HG03060 (cell line): ENCODE results near the gene RUBCN.
"Not testable (repeated sequence)": the region's sequence is repeated elsewhere in the genome, so short reads cannot be mapped to it uniquely, and the experiment has no call there.

Experiments
- ATAC-seq: cut with Tn5 transposase; IDR thresholded peaks from one replicate; pipeline ENCODE4 v1.9.1; 2021; ENCODE audit warnings: low read depth, moderate number of reproducible peaks; ENCODE audit not compliant: unreplicated experiment

Gene RUBCN

DNA sequence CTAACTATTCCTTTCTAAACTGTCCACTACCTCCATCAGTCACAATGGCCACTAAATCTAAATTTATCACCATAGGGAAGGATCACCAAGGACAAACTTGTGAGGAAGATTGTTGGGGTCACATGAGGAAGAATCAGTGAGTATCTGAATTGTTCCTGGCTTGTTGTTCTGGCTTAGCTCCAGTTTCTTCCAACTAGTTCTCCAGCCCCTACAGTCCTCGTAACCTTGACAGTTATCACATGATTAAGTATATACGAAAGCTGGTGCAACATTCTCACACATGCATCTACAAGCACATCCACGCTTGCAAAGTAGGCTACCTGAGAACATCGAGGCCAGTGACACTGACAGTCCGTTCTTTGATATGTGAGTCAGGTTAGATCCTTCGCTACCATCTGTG, 46.0 kb downstream of the RUBCN start:
- no peak for ATAC-seq

DNA sequence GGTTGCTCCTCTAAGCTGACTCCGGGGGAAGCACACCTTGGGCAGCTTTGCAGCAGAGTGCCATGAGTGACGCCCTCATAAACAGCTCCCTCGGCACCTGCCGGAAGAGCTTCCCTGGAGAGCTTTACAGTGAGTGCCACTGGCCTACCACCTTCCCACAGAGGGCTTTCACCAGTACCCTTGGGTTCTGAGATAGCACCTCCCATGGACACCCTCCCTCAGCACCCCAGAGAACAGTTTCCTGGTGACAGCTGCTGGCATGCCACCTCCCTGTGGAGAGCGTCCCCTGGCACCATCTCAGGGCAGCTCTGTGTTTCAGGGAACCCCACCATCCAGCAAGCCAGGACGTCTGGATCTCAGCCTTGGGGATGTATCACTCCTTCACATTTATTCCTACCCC, 49.1 kb downstream of the RUBCN start:
- no peak for ATAC-seq

DNA sequence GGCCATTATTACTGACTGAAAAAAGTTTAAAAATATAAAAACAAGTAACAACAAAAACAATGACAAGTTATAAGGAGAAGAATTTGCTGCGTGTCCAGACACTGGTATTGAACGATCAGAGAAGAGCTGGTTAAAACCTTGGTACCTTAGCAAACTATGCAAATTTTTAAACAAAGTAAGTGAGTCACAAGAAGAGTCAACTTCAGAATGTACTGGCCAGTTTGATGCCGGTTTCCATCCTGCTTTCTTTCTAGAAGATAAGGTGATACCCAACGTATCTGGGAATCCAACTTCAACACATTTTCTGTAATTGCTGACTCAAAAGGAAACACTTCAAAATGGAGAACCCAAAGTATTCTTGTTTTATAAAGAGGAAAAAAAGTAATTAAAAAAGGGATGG, 49.8 kb downstream of the RUBCN start:
- no peak for ATAC-seq

DNA sequence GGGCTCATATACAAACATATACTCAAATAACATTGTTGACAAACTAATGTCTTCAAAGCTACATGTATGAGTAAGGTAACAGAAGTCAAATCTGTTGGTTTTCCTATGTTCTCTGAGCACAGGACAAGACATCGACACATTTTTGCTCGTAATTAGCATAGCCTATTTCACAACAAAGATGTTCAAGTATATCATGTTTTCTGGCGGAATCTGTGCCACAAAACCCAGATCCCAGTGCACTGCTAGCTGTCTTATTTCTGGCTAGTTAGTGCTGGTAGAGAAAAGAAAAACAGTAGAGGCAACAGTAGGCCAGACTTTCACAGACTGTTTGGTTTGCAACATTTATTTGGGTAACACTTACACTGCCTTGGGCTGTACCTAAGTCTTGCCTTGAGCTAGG, 51.2 kb downstream of the RUBCN start:
- no peak for ATAC-seq

DNA sequence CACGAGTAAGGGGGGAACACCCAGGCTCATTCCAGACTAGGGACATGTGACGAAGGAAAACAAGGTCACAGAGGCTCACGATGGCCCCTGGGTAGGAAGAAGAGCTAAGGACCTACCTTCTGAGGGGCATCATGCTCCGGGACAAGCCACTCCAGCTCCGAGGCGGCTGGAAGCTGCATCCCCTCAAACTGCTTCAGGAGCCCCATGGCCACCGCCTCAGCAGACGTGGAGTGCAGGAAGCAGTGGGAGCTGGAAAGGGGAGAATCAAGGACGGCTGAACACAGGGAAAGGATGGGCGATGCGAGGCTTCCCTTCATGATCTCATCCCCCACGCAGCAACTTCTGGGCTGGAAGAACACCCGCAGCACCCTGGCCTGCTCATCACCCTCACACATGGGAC, 53.5 kb downstream of the RUBCN start:
- no peak for ATAC-seq

DNA sequence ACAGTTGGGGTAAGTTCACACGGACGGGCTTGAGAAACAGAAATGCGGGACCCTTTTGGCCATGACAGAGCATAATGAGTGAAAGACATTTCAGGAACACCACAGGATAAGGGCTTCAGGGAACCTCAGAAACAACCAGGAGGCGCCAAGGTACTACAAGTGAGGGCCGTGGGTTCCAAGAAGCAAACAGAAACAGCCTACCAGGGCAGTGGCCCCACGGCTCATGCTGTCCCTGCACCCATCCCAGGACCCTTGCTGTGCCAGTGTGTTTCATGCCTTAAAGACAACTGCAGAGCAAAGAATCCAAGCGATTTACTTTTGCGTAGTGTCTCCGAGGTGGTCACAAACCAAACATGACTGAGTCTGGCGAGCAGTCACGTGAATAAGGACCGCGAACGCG, 54.0 kb downstream of the RUBCN start:
- no peak for ATAC-seq

DNA sequence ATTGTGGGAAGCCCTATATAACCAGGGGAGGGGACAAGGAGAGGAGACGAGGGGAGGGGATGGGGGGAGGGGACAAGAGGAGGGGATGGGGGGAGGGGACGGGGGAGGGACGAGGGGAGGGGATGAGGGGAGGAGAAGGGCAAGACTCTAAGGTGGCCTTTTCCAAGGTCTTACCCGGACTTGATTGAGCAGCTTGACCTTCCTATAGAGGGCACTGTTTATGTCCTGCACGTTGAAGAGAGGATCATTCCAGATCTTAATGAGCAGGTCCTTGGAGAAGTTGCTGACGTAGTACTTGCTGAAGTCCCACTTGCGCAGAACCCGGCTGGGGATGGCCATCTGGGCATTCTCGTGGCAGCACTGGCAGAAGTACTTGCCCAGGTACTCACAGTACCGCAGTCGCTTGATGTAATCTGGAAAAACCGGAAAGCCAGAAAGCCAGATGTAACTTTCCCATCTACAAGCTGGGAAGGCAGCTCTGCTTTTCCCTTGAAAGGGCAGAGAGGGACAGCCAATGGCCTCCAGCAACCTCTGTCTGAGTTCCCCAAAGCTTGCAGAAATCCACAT, 55.7 kb downstream of the RUBCN start:
- no peak for ATAC-seq

DNA sequence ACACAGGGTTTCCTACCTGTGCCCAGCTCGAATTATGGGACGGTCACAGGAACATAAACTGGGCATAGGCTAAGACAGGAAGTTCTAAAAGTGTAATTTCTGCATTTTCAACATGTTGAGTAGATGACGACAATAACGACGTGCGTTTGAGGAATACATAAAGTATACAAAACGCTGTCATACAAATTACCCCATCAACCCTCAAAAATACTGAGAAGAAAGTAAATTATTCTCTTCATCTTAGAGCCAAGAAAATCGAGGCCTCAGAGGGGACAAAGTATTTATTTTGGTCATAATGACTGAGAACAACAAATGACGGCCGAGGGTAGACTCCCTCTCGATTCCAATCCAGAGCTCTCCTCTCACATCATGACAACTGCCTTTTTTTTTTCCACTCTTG, 60.8 kb downstream of the RUBCN start:
- no peak for ATAC-seq

DNA sequence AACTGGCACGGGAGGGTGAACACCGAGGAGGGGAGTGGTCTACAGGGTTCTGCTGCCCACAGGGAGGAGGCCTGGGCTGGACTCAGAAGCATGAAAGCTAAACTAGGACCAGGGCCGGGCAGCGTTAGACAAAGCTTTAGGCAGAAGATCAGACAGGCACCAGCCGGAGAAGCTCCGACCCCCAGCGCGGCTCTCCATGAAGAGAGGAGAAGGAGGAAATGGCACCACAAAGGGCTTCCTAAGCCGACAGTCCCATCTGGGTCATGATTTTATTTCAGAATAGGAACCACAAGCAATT, 61.2 kb downstream of the RUBCN start:
- ATAC-seq, result no peak

DNA sequence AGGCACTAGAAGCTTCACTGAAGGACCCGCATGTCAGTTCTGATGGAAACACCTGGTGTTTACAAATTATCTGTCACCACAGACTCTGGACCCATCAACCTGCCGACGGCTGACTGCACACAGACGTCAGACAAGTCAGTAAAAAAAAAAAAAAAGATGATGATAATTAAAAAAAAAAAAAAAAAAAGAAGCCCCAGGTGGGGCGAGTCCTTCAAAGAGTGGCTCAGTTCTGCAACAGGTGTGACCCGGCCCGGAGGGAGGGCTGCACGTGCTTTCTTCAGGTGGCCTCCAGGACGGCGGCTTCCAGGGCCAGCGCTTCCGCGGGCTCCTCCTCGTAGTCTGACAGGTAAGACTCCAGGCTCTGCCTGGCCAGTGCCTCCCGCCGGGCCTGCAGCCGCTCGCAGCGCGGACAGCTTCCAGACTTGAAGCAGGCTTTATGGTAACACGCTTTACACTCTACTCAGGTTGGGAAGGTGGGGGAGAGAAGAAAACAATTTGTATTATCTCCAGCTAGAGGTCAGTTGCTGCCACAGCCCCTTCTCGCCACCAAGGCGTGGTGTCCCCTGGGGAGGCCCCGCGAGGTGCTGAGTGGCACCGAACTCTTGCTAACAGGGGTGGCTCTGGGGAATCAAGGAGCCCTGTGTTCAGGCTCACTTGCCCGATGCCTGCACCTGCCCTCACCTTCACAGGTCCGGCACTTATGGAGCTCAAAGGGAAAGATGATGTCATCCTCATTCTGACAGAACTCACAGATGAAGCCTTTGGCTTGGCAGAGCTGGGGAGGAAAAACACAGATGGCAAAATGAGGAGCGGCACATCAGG, 61.8 kb downstream of the RUBCN start:
- no peak for ATAC-seq

DNA sequence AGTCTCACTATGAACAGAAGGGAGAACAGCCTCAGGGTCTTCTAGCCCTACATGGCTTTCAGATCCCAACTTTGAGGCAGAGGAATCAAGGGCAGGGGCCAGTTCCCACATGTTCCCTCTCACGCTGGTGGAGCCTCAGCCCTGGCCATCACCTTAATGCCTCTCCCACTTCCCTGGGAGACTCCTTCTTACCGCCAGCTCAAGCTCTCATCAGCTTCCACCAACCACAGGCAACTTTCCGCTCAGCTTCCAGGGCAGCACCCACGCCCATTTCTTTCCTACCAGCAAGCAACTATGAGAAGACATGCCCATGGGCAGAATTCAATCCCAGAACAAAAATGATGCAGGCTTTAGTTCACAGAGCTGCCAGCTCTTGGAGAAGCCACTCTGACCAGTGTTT, 63.5 kb downstream of the RUBCN start:
- ATAC-seq, result no peak

DNA sequence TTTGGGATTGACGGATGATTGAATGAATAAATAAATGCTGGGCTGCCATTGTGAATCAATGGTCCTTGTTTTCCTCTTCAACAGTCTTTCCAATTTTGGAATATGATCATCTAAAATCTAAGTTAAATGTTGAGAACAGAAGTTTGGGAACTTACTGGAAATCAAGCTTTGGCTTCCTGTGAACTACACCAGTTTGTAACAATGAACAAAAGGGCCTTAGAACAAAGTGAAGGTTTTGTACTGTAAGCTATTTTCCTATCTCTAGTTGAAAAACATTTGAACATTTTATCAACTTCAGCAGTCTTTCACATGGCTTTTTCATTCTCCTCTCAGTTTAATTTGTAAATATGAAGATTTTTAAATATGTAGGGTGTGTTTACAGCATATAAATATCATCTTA, 66.3 kb downstream of the RUBCN start:
- ATAC-seq, result no peak

DNA sequence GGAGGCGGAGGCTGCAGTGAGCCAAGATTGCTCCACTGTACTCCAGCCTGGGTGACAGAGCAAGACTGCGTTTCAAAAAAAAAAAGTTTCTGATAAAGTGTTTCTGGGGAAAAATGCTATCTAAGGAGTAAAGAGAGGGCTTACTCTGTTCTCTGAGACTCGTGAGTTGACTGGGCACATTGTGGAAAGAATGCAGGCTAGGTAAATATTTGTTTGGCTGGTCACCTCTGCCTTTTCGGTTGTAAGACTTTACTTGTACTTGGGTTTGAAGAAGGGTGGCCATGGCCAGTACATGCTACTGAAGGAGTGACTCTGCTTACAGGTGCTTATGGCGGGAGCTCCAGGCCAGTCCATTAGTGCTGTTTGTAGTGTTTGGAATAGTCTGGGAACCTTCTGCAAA, 68.7 kb downstream of the RUBCN start:
- ATAC-seq, result no peak

DNA sequence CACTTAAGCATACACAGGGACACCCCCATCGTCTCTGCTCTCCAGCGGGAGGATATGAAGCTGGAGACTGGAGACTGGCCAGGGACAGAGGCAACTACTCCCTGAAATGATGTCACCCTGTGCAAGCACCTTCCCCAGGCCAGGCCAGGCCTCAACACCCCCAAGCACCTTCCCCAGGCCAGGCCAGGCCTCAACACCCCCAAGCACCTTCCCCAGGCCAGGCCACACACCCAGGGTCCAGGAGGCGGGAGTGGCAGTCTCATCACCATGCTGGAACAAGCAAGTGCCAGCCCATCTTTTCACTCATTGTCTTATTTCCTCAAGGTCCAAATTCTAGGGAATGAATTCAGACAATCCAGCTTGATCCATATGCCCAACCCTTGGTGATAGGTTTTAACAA, 69.4 kb downstream of the RUBCN start:
- ATAC-seq, result not testable (repeated sequence)

DNA sequence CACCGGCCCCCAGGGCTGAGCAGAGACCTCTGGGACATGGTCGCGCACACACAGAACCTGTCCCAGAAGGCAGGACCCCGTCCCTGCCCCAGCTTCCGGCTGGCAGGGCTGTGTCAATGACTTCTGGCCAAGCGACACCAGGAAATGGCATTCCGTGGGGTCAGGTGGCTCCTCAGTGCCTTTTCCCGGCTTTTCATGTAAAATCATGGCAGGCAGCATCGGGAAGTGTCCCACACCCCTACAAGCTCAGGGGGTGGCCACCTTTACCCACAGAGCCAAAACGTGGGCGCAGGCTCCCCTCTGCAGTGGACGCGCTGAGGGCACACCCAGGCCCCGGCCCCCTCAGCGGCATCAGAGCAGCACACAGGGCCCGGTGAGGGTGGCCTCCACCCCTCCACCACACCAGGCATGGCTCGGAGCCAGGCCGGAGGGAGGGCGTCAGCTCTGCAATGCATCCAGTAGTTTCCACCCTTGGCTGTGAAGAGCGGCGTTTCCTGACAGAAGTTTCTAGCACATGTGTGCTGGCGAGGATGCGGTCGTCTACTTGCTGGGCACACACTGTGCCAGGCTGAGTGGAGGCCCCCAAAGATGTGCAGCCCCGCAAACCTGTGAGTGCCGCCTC, 70.4 kb downstream of the RUBCN start:
- ATAC-seq, result not testable (repeated sequence)

DNA sequence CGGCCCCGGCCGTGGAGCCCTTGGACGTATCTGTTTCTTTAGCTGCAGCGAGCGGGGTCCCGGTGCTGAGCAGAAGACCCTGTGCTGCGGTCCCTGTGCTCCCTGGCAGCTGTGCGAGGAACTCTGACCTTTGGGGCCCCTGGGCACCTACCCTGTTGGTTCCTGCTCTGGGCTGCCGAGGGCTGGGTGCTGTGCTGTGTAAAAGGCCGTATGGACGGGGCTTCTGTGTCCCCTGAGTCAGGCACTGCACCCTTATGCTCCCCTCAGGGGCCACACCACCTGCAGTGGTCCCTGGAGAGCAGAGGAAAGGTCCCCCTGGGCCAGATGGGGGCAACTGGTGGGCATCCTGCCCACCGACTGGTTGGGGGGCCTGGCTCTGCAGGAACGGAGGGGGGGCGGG, 71.2 kb downstream of the RUBCN start:
- ATAC-seq, result not testable (repeated sequence)

DNA sequence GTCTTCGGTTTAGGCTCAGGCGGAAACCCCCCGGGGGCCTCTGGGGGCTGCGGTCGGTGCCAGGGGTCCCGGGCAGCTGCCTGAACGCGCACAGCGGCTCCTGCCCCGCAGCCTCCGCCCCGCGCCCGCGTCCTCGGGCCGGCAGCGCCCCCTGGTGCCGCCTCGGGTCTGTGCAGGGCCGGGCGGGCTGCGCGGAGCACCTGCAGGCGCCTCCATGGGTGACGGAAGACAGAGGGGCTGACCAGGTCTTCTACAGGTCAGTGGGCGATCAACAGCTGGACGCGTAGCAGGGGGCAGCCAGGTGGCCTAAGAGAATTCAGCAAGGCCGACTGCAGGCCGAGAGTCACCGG, 71.6 kb downstream of the RUBCN start:
- not testable (repeated sequence) for ATAC-seq

DNA sequence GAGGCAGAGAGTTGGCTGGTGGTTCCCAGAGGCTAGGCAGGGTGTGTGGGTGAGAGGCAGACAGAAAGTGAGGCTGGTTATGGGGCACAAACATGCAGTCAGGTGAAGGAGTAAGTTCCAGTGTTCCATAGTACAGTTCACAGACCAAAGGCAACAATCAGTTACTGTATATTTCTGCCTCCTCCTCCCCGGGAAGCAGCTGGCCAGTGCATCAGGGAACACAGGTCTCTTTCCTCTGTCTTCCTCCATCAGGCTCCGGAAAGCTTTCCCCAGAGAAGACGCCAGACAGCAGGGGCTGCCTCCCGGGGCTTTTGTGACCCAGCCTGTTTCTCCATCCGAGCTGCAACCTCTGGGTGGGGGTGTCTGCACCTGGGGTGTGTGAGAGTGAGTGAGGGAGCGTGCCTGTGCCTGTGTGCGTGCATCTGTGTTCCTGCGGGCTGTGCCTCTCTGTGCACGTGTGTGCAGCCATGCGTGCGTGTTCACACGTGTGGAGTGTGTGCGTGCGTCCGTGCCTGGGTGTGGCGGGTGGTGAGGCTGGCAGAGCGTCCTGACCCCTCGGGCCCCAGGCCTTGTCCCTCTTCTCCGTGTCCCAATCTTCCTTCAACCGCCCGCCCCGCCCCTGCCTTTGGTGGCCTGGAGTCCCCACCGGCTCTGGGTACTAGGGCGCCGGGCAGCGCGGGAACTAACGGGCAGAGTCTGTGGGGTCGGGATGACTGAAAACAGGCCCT, 72.1 kb downstream of the RUBCN start:
- ATAC-seq, result not testable (repeated sequence)

DNA sequence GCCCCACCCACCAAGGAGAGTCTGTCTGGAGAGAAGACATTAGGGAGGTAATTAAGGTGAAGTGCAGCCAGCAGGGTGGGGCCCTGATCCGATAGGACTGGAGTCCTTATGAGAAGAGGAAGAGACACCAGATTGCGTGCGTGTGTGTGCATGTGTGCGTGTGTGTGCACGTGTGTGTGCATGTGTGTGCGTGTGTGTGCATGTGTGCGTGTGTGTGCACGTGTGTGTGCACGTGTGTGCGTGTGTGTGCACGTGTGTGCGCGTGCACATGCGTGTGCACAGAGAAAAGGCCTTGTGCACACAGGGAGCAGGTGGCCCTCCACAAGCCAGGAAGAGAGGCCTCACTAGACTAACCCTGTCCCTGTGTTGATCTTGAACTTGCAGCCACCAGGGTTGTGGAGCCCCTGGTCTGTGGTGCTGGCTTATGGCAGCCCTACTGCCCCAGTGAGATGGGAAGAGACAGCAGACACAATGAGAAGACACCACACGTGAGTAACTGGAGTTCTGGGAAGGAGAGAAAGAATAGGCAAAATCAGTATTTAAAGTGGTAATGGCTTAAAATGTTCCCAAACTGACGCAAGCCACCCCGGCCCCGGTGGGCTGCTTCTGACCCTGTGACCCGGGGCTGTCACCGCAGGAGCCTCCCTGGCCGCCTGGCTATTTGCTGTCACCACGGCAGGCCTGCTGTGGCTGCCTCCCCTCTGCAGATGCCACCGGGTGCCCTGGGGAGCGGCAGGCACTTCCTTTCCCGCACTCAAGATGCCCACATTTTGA, 73.2 kb downstream of the RUBCN start:
- not testable (repeated sequence) for ATAC-seq

DNA sequence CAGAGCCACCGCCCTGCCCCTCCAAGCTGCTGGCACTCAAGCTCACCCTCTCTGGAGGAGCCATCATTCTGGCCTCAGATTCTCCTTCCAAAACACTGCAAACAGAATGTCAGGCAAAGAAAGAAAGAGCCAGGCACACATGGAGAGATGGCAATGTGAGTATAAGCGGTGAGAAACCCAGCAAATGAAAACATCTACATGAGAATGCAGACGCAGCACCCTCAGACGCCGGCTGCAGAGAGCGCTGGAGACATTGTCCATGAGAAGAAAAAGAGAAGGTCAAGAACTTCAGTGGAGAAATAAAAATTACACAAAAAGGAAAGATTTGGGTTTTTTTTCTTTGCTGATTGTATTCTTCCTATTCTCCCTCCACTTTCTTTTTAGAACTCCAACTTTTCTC, 74.4 kb downstream of the RUBCN start:
- ATAC-seq, result not testable (repeated sequence)

DNA sequence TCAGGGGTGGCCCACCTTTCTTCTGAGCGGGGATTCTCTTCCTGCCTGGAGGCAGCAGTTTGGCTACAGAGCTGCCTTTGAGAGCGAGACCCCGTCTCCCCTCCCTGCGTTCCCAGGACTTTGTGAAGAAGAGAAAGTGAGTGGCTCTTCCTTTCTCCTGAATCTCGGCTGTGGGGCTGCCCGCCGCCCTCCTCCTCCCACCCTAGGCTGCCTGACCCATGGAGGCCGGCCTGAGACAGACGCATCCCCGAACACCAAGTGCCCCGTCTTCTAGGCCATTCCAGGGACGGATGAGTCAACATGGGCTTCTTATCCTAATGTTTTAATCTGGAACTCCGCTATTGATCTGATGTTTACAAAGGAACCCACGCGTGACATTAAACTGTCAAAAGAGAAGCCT, 74.8 kb downstream of the RUBCN start:
- not testable (repeated sequence) for ATAC-seq
